GM19025 (cell line): Measurements from ENCODE around the gene MSLN.
A peak's percentile ranks its signal among the peaks of the same experiment; 100 is the strongest.

Source experiments
- ATAC-seq: cut with Tn5 transposase; IDR thresholded peaks from one replicate; pipeline ENCODE4 v1.9.1; 2021; ENCODE audit warnings: mild to moderate bottlenecking, low read depth, moderate library complexity; ENCODE audit not compliant: unreplicated experiment

MSLN gene

GRCh38 chr16:787978-788398 is 27.5 kb downstream of the MSLN start, which contains the start of gene RPUSD1:
Gene RPUSD1, minus strand, starts transcription at chr16:788381. Its CDS starts 644 bp downstream, at chr16:787737.
- ATAC-seq: peak; percentile 21

GRCh38 chr16:788399-789126 is 28.0 kb downstream of the MSLN start, which contains the start of gene CHTF18:
Gene CHTF18, plus strand, starts transcription at chr16:788620. Its CDS starts 65 bp downstream, at chr16:788685.
- peak; percentile 78 for ATAC-seq

GRCh38 chr16:789191-789850 is 28.8 kb downstream of the MSLN start:
- no peak for ATAC-seq

GRCh38 chr16:790086-790485 is 29.6 kb downstream of the MSLN start:
- ATAC-seq: no peak

GRCh38 chr16:791131-791530 is 30.6 kb downstream of the MSLN start:
- no peak for ATAC-seq

GRCh38 chr16:792221-792995 is 31.9 kb downstream of the MSLN start:
- ATAC-seq: no peak

GRCh38 chr16:793414-793813 is 32.9 kb downstream of the MSLN start:
- no peak for ATAC-seq

- no peak for ATAC-seq
Observed at GRCh38 chr16:794091-794822, 33.7 kb downstream of the MSLN start.

- ATAC-seq: no peak
Observed at GRCh38 chr16:794853-795466, 34.4 kb downstream of the MSLN start.

GRCh38 chr16:795580-796229 is 35.2 kb downstream of the MSLN start:
- ATAC-seq: no peak

GRCh38 chr16:796296-797119 is 36.0 kb downstream of the MSLN start:
- no peak for ATAC-seq

GRCh38 chr16:797120-797420 is 36.5 kb downstream of the MSLN start:
- no peak for ATAC-seq

- ATAC-seq: no peak
Observed at GRCh38 chr16:797686-798085, 37.2 kb downstream of the MSLN start.

GRCh38 chr16:798666-799065 is 38.1 kb downstream of the MSLN start:
- no peak for ATAC-seq

- ATAC-seq: no peak
Observed at GRCh38 chr16:799111-799947, 38.8 kb downstream of the MSLN start.

GRCh38 chr16:799948-800833 is 39.7 kb downstream of the MSLN start, which contains the start of gene GNG13:
Gene GNG13, minus strand, starts transcription at chr16:800734. Its CDS starts 1,657 bp downstream, at chr16:799077.
- no peak for ATAC-seq
